Ovary (tissue), 9 donors: ENCODE results near the gene LAMC3. TPM values are rescaled to one million over a fixed set of nuclear protein-coding genes. Genes with fewer than 3 reads are reported as not detected.

ENCODE experiments used
- DNase-seq, 5 donors: peaks; one replicate each; pipeline ENCODE4 v3.0.0-alpha.2; 2019 to 2020
- H3K27ac ChIP-seq, 2 donors: fragments of 200-600 bp; one replicate each; pipeline versions ENCODE4 v1.5.1 to v1.8.0; 2019 to 2022
- H3K27me3 ChIP-seq: fragments of 200-600 bp; one replicate; pipeline ENCODE4 v1.8.0; 2022
- H3K36me3 ChIP-seq: fragments of 200-600 bp; sonication (generic); one replicate; pipeline ENCODE4 v1.5.1; 2019
- H3K4me1 ChIP-seq: one replicate; pipeline ENCODE4 v1.8.1; 2013; ENCODE audit warnings: mild to moderate bottlenecking, moderate library complexity; ENCODE audit not compliant: insufficient read depth
- H3K4me3 ChIP-seq: fragments of 200-600 bp; sonication (generic); one replicate; pipeline ENCODE4 v1.5.1; 2017
- H3K9me3 ChIP-seq, 2 donors: fragments of 200-600 bp in 1 of 2; sonication (generic) in 1 of 2; one replicate each; pipeline versions ENCODE4 v1.5.1 to v1.8.1; 2013 to 2019; ENCODE audit warnings: mild to moderate bottlenecking in 1 of 2, moderate library complexity in 1 of 2
- CTCF ChIP-seq, 3 donors: fragments of 450-650 bp in 2 of 3; fragments of 200-600 bp in 1 of 3; IDR thresholded peaks; one replicate each; pipeline versions ENCODE4 v1.5.1 to v1.8.0; 2016 to 2022; ENCODE audit warnings: antibody characterized with exemption in 3 of 3, mild to moderate bottlenecking in 1 of 3
- EP300 ChIP-seq: sonication (generic); formaldehyde crosslinking; IDR thresholded peaks from one replicate; pipeline ENCODE4 v1.6.1; 2017; ENCODE audit warnings: antibody characterized with exemption
- POLR2A ChIP-seq: fragments of 450-650 bp; IDR thresholded peaks from one replicate; pipeline ENCODE4 v1.6.1; 2017; ENCODE audit warnings: antibody characterized with exemption, mild to moderate bottlenecking, moderate library complexity
- WGBS, 3 donors: extraction: QIAGEN DNeasy Blood & Tissue Kit in 1 of 3; methylation state at CpG; one replicate each; pipeline versions ENCODE4 v1.1.5 to v1.1.7; 2013 to 2017; 5-methylcytosine and 5-hydroxymethylcytosine counted together
- intact Hi-C, 4 donors: fragments of 100-400 bp; cut with DNase I; formaldehyde crosslinking; loops; one replicate each; pipeline versions ENCODE4 v1.11.0 to v1.15.1; 2022 to 2023
- polyA plus RNA-seq, 2 donors: library from polyadenylated mRNA; stranded (reverse); fragments of 200-250 nt in 1 of 2; fragments of 350-450 nt in 1 of 2; fragmentation: Illumina TruSeq in 1 of 2; extraction: RNeasy Lipid Tissue Mini Kit (QIAGEN cat#74804) in 1 of 2; gene quantifications; one replicate each; pipeline ENCODE4 v1.2.3, GENCODE V29; 2013 to 2014
- total RNA-seq, 7 donors: library from RNA; depleted of rRNA in 2 of 7; stranded (reverse); fragments of >200 nt in 2 of 7; fragmentation: NEBNext Ultra II Directional in 3 of 7; extraction: Animal tissue kit (Norgen Biotek cat#: 25700) in 3 of 7; gene quantifications; one replicate each; pipeline versions ENCODE4 v1.1.0 to v1.2.4, GENCODE V29; 2016 to 2023
- donor health status: DM: no; HTN: no; CAD: no; lungs with moderate emphysema.
- donor health status: DM: no; HTN: no; CAD: no.
- donor health status: Bipolar disorder and iron deficiency.
- donor health status: DM: yes; HTN: yes; CAD: no.
- donor health status: DM: no; HTN: no; CAD: no.
- donor health status: DM: yes; HTN: yes; CAD: no.

LAMC3 gene
- total and polyA plus RNA-seq, 9 donors = 0.48 to 5.7 (median 1.8) TPM

- Histone ChIP-seq H3K9me3 (no peaks in the 10 kb centered on the region), H3K27me3 (no peaks in the 10 kb centered on the region), H3K4me1 (peaks cover 1% of the 10 kb centered on the region), H3K36me3 (no peaks in the 10 kb centered on the region), H3K27ac (no peak overlapping the region), H3K4me3 (no peak overlapping the region)
- TF ChIP-seq EP300 = no peak
- TF ChIP-seq POLR2A = no peak
- TF ChIP-seq CTCF (IDR thresholded peaks at IDR 0.05) = no peak
- 65 to 75% (median 72%) methylated on average over 5 of the region's 5 CpGs for WGBS, 3 donors
- intact Hi-C loops = no loop called here
- no peak for DNase-seq
Measured at GRCh38 chr9:131104016-131104740, 95.2 kb downstream of the LAMC3 start.

GRCh38 chr9:131105952-131106351 lies 97.0 kb downstream of the LAMC3 start:
- 87 to 92% (median 91%) methylated on average over 8 of the region's 8 CpGs for WGBS, 3 donors

GRCh38 chr9:131107760-131108159 lies 98.8 kb downstream of the LAMC3 start:
- intact Hi-C loops = no loop called here
- TF ChIP-seq CTCF (IDR thresholded peaks at IDR 0.05) (no peak), EP300 (no peak), POLR2A (no peak)
- DNase-seq = no peak
- Histone ChIP-seq H3K36me3 (no peaks in the 10 kb centered on the region), H3K27me3 (no peaks in the 10 kb centered on the region), H3K27ac (no peak overlapping the region), H3K4me3 (no peak overlapping the region), H3K4me1 (peaks cover 1% of the 10 kb centered on the region), H3K9me3 (no peaks in the 10 kb centered on the region)
- 63 to 68% (median 68%) methylated on average over 8 of the region's 8 CpGs for WGBS, 3 donors

More at GRCh38 chr9:131105952-131106351, 97.0 kb downstream of the LAMC3 start:
- Histone ChIP-seq H3K9me3 (no peaks in the 10 kb centered on the region), H3K4me3 (no peak overlapping the region), H3K27me3 (no peaks in the 10 kb centered on the region), H3K27ac (no peak overlapping the region), H3K36me3 (no peaks in the 10 kb centered on the region), H3K4me1 (peaks cover 1% of the 10 kb centered on the region)
- no peak for TF ChIP-seq CTCF (IDR thresholded peaks at IDR 0.05)
- TF ChIP-seq EP300 = no peak
- TF ChIP-seq POLR2A = no peak
- intact Hi-C loops = no loop called here
- DNase-seq = no peak

GRCh38 chr9:131111186-131111853 lies 102.3 kb downstream of the LAMC3 start:
- H3K4me1 ChIP-seq = no peaks in the 10 kb centered on the region
- no peak overlapping the region for H3K4me3 ChIP-seq
- H3K27me3 ChIP-seq = no peaks in the 10 kb centered on the region
- no peaks in the 10 kb centered on the region for H3K9me3 ChIP-seq
- H3K36me3 ChIP-seq = no peaks in the 10 kb centered on the region
- intact Hi-C loops = no loop called here
- DNase-seq = no peak
- TF ChIP-seq POLR2A (no peak), CTCF (IDR thresholded peaks at IDR 0.05) (no peak), EP300 (no peak)
- 60 to 65% (median 60%) methylated on average over 10 of the region's 10 CpGs for WGBS, 3 donors
- no peak overlapping the region for H3K27ac ChIP-seq
